Activated CD4-positive, CD25-positive, alpha-beta regulatory T cell treated with anti-CD3 and anti-CD28 coated beads, Interleukin-2, amount 50 U/mL, for 72 hours (primary cell): ENCODE data around the gene MARCHF9.

Experiments used
- DNase-seq: peaks from one replicate; pipeline ENCODE4 v3.0.0; 2021

The MARCHF9 gene

GRCh38 chr12:57756406-57757341 lies 1.8 kb downstream of the MARCHF9 start:
- DNase-seq: peak; percentile 71

DNA sequence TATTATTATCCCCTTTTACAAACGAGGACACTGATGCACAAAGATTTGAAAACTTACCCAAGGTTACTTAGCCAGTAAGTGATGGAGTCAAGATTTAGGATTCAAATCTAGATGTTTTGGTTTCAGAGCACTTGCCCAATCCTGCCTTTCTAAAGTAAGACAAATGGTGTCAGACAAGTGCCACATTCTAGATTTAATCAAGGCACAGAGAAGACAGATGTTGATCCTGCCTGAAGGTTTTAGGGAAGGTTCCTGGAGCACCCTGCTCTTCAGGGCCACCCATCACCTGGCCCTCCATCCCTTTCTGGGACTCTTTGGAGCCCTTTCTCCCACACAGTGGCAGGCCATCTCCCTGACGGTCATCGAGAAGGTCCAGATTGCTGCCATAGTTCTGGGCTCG lies 2.9 kb downstream of the MARCHF9 start:
- DNase-seq: no peak

DNA sequence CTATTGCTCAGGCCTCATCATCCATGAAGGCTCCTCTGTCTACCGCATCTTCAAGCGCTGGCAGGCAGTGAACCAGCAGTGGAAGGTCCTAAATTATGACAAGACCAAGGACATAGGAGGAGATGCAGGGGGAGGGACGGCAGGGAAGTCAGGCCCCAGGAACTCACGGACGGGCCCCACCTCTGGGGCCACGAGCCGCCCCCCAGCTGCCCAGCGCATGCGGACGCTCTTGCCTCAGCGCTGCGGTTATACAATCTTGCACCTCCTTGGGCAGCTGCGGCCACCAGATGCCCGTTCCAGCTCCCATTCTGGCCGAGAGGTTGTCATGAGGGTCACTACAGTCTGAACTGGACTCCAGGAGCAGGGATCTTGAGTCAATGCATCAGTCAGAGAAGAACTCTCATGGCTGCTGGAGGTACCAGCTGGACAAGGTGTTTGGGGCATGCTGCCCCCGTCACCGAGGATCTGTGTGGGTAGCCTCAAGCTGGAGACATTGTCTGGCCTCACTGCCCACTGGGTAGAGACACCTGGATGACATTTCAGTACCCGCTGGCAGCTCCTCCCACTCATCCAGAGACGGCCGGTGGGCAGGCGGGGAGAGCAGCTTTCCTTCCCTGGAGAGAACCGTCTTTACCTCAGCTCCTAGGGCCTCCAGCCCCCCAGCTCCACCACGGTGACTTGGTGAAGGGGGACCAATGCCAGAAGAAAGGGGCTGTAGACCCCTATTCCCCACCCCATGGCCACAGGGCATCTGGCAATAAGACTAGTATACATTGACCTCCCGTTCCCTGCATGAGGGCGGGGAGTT lies 3.9 kb downstream of the MARCHF9 start:
- DNase-seq: no peak

DNA sequence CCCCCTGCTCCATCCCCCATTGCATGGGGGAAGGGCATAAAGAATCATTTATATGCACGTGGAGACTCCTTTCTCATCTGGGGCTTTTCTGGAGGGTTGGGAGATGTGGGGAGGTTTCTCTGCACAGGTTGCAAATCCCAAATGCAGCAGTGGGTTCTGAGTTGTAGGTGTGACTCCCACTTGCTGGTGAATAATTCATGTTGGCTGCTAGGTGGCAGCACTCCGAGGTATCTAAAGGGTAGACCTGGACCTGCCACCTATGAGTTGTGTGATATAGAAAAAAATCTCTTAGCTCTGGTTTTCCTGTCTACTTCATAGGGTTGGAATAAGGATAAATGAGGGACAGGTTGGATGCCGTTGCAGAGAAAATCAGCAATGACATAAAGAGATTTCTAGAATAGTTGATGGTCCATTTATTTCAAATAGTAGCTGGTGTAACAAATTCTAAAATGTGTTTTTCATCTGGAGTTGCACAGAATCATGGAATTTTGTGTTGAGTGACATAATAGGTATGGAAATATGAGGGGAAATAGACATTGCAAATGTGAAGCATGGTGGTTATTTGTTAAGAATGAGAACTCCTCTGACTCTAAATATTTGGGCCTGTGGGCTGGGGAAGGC lies 4.6 kb downstream of the MARCHF9 start:
- DNase-seq: no peak

- no peak for DNase-seq
Observed at GRCh38 chr12:57760347-57760982, 5.6 kb downstream of the MARCHF9 start.

- DNase-seq: no peak
Observed at GRCh38 chr12:57761391-57761998, 6.6 kb downstream of the MARCHF9 start.

GRCh38 chr12:57762463-57762862 lies 7.6 kb downstream of the MARCHF9 start:
- DNase-seq: no peak

DNA sequence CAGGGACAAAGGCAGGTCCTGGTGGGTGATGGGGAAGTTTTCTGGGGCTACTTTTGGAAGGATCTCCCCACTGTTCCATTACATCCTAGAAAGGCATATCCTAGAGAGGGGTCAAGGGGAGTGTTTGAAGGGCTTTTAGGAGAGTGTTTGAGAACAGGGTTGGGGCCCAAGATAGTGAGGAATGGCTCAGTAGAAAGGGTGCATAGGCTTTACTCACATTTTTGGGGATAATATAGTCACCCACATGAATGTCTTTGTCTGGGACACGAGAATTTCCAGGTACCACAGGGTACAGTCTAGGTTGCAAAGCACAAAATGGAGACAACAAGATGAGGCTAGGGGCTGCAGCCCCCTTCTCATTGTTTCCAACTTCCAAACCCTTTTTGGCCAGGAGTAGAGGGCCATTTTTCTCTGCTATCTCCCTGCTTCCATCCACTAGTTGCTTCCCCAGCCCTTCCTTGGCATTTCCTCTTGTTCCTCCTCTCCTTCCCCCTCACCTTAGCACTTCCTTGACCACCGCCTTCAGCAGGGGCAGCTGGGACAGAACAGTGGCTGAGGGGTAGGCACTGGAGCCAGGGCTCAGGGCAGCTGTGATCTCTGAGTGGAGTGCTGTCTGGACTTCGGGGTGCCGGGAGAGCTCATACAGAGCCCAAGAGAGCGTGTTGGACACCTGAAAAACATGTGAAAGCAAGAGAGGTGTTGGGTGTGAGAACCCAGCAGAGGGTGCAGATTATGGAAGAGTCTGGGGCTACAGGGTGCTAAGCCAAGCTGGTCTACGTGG lies 9.2 kb downstream of the MARCHF9 start:
- DNase-seq: no peak

DNA sequence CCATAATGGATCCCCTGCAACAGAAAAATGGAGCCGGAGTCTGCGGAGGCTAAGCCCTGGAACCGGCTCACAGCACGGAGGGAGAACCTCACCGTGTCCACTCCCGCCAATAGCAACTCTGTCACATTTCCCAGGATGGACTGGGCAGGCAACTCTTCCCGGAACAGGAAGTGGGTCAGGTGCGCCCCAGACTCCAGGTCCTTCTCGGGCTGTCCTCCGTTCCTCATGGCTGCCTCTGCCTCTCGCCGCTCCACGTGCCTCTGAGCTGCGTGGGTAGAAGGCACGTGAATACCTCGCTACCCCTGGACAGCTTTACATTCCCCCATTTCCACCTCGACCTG lies 9.7 kb downstream of the MARCHF9 start:
- no peak for DNase-seq

GRCh38 chr12:57765003-57765697 lies 10.2 kb downstream of the MARCHF9 start:
- DNase-seq: peak; percentile 67

DNA sequence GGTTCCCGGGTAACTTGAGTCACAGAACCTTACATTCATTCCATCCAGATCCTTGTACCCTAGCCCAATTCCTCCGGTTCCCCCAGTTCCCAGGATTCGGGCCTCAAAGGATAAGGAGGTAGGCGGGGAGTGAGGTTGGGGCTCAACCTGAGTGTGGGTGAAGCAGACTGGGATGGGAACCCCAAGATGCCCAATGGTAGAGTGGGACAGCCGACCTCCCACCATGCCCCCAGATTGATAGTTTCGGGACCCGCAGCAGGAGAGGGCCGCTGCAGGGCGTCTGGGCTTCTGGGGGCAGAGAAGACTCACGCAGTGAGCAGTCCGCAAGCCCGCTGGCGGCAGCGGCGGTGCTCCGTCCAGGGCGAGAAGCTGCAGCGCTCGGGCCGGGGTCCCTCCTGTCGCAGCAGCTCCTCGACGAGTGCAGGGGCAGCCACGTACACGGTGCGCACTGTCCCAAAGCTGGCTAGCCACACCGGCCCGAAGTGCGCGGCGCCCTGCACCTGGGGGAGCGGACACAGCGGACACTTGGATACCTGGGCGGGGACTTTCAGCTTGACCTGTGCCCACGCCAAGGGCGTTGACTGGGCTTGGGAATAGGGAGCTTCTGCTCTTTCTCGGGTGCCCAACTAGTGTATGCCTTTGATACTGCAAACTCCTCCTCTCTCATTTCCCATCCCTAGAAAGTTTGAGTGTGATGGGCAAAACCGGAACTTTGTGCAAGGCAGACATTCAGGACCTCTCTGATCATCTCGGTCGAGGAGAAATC lies 11.0 kb downstream of the MARCHF9 start:
- no peak for DNase-seq

DNA sequence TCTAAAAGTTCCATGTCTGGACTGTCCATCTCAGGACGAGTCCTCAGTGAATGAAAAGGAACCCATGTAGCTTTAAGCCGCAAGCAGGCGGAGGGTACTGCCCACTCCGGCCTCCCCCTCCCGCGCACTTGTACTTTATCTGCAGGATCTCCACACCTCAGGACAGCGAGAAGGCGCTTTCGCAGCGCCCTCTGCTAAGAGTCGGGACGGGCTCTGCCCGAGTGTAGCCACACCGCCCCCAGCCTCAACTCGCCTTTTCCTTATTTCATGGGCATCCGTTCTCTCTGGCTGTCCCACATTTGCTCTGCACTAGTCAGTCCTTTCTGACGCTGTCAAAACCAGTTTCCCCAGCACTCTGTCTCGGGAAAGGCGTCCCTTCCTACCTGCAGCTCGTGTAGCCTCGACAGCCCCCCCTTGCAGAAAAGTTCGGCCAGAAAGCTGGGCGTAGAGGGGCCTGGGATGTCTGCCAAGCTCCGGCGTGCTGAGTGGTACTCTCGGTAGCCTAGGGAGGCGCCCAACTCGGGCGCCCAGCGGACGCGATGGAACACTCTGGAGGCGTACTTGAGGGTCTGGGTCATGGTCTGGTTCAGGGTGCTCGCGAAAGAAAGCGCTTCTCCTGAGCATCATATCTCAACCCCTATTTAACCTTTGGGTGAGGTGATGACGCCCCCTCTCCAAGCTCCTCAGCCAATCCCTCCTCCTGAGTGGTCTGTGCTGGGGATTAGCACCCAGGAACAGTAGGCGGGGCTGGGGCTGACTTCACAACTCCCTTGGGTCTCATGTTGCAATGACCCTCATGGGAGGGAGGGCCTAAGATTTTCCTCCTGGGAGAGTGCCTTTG lies 11.8 kb downstream of the MARCHF9 start, which contains the start of gene CYP27B1:
Gene CYP27B1, minus strand, starts transcription at position 615 of the 841 bp plus-strand sequence. Its CDS starts 37 bp downstream, at position 578.
- DNase-seq: peak; percentile 39

- DNase-seq: no peak
Observed at GRCh38 chr12:57767305-57767698, 12.4 kb downstream of the MARCHF9 start.

DNA sequence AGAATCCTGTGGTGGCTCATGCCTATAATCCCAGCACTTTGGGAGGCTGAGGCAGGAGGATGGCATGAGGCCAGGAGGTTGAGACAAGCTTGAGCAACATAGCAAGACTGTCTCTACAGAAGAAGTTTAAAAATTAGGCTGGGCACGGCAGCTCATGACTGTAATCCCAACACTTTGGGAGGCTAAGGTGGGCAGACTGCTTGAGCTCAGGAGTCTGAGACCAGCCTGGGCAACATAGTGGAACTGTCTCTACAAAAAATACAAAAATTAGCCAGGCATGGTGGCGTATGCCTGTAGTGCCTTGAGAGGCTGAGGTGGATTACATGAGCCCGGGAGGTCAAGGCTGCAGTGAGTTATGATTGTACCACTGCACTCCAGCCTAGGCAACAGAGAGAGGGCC lies 13.0 kb downstream of the MARCHF9 start:
- no peak for DNase-seq

DNA sequence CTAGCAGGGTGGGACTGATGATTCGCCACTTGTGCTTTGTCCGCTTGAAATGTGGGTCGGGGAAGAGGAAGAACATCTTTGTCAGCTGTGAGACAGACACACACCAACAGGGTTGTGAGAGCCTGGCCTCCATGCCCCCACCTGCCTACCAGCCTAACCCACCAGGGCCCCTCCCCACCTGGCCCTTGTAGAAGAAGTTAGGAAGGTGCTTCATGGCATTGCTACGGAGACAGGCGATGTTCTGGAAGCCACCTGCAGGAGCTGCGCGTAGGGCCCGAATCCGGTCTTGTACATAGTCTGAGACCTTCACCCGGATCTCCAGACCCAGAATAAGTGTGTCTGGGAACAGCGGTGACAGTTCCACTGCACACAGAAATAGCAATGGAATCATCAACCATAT lies 14.7 kb downstream of the MARCHF9 start:
- DNase-seq: no peak

DNA sequence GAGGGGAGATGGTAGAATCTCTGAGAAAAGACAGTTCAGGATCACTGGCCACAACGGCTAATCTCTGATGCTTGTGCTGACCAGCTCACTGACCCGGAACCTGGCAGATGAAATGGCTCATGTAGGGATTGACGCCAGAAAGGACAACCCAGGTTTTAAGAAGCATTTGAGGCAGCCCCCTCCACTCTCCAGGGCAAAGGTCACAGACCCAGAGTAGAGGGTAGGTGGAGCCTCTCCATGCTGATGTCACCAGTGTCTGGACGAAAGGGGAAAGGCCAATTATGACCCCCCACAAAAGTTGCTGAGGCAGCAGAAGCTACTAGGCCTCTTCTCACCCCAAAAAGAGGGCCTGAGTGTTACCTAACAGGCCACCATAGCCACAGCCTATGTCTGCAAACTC lies 15.8 kb downstream of the MARCHF9 start:
- DNase-seq: no peak

DNA sequence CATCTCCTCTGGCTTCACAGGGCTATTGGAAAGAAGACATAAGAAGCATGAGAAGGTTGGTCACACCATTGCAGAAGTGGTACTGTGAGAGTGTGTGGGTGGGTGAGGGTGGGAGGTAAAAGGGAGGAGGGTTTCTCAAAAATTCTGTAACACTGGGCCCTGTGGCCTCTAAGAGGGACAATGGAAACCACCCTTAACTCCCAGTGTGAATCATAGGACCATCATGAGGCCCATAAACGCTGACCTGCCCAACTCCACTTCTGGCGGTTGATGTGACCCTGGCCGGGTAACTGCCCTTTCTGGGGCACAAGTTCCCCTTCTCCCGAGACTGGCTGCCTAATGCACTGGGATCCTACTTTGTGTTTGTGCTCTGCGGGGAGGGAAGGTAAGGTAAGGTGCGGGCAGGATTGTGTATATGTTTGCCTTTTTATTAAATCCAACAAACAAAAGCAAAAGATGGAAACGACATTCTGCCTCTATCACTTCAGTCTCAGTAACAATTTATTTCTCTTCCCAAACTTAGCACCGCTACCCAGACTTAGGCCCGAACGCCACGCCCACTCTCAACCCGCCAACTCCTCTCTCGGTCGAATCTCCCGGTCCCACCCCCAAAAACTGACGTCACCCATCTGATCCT lies 16.5 kb downstream of the MARCHF9 start:
- peak; percentile 78 for DNase-seq

GRCh38 chr12:57771873-57772428 lies 17.0 kb downstream of the MARCHF9 start, which contains the start of gene METTL1:
TSS of gene METTL1 (minus strand) at chr12:57772105. CDS start at chr12:57772083, 22 bp downstream.
- peak; percentile 82 for DNase-seq
